HCT116 (cell line): ENCODE data around the gene SCAF4. TPM values are rescaled to one million over a fixed set of nuclear protein-coding genes. Genes with fewer than 3 reads are reported as not detected.

ENCODE experiments used
- ATAC-seq: fragments of 200-7000 bp; cut with Tn5 transposase; 2 replicates; pipeline ENCODE4 v1.9.1; 2020; ENCODE audit warnings: mild to moderate bottlenecking, moderate library complexity
- BruUV-seq: library from RNA; stranded (reverse); fragments of 400-500 nt; replicated peaks from 2 replicates; lab custom pipeline; 2021; lab: Mats Ljungman, UMichigan
- CTCF ChIA-PET: fragments of 300-600 bp; sonication (Branson Sonifier 250); formaldehyde crosslinking; loops from one replicate; lab custom pipeline; 2021; ENCODE audit warnings: antibody characterized with exemption; lab: Charles Lee
- POLR2A ChIA-PET: fragments of 300-600, 350-600 bp; sonication (Branson Sonifier 250); formaldehyde crosslinking; loops from one replicate; lab custom pipeline; 2021; ENCODE audit warnings: antibody characterized with exemption; lab: Charles Lee
- RAD21 ChIA-PET, 2 experiments: fragments of 300-600 bp; sonication (Branson Sonifier 250); formaldehyde crosslinking; loops; one replicate each; lab custom pipeline; 2023; ENCODE audit warnings: low total read pairs in 2 of 2; ENCODE audit not compliant: uncharacterized antibody in 2 of 2, unreplicated experiment in 2 of 2, low non-redundant PET in 1 of 2; lab: Charles Lee
- DNase-seq: peaks from one replicate; pipeline ENCODE4 v3.0.0-alpha.2; 2010; ENCODE audit warnings: low read depth, low spot score
- H2AFZ ChIP-seq: fragments of 200-600 bp; shearing (Covaris generic), sonication (generic); 2 replicates; pipeline ENCODE4 v1.6.1; 2017; ENCODE audit warnings: low read depth, mixed run types, mixed read lengths, antibody characterized with exemption, low read length; ENCODE audit not compliant: poor library complexity, severe bottlenecking
- H3K27ac ChIP-seq: 2 replicates; pipeline ENCODE4 v1.5.1; 2012; ENCODE audit warnings: low read depth, low read length
- H3K27me3 ChIP-seq: fragments of 200-600 bp; sonication (generic); 2 replicates; pipeline ENCODE4 v1.6.1; 2016; ENCODE audit warnings: mixed run types, low read length, mixed read lengths; ENCODE audit not compliant: insufficient read depth
- H3K36me3 ChIP-seq, 2 experiments: fragments of 200-500 bp in 1 of 2; fragments of 200-600 bp in 1 of 2; sonication (Bioruptor generic) in 1 of 2; sonication (generic) in 1 of 2; 2 replicates each; pipeline versions ENCODE4 v1.5.1 to v1.6.1; 2014 to 2016; ENCODE audit warnings: low read length in 2 of 2, inconsistent platforms in 1 of 2, mixed read lengths in 1 of 2, mixed run types in 1 of 2; ENCODE audit not compliant: insufficient read depth in 2 of 2, control insufficient read depth in 1 of 2
- H3K4me1 ChIP-seq, 2 experiments: fragments of 200-600 bp in 1 of 2; sonication (generic) in 1 of 2; 2 replicates each; pipeline versions ENCODE4 v1.5.1 to v1.6.1; 2012 to 2017; ENCODE audit warnings: low read length in 2 of 2, inconsistent platforms in 1 of 2, mild to moderate bottlenecking in 1 of 2, mixed read lengths in 1 of 2, mixed run types in 1 of 2, moderate library complexity in 1 of 2; ENCODE audit not compliant: insufficient read depth in 2 of 2, control insufficient read depth in 1 of 2
- H3K4me2 ChIP-seq: fragments of 200-600 bp; sonication (generic); 2 replicates; pipeline ENCODE4 v1.6.1; 2017; ENCODE audit warnings: mixed run types, low read length, mixed read lengths
- H3K4me3 ChIP-seq, 2 experiments: fragments of 200-600 bp in 1 of 2; sonication (generic) in 1 of 2; replicated peaks in 1 of 2; 2 replicates each; pipeline ENCODE4 v1.5.1; 2011 to 2016; ENCODE audit warnings: low read length in 2 of 2, control low read depth in 1 of 2, low read depth in 1 of 2, mild to moderate bottlenecking in 1 of 2, mixed read lengths in 1 of 2, mixed run types in 1 of 2
- H3K79me2 ChIP-seq: fragments of 200-600 bp; sonication (generic); 2 replicates; pipeline ENCODE4 v1.6.1; 2017; ENCODE audit warnings: mild to moderate bottlenecking, mixed run types, low read length, moderate library complexity, mixed read lengths; ENCODE audit not compliant: insufficient read depth
- H3K9ac ChIP-seq: fragments of 200-600 bp; sonication (generic); 2 replicates; pipeline ENCODE4 v1.6.1; 2016; ENCODE audit warnings: low read length, mixed read lengths
- H3K9me2 ChIP-seq: fragments of 200-600 bp; sonication (generic), shearing (Covaris generic); 2 replicates; pipeline ENCODE4 v1.6.1; 2017; ENCODE audit warnings: mixed run types, mild to moderate bottlenecking, moderate library complexity; ENCODE audit not compliant: insufficient read depth
- H3K9me3 ChIP-seq, 2 experiments: fragments of 200-500 bp in 1 of 2; fragments of 200-600 bp in 1 of 2; sonication (Bioruptor generic) in 1 of 2; sonication (generic) in 1 of 2; 2 replicates each; pipeline ENCODE4 v1.6.1; 2014 to 2017; ENCODE audit warnings: low read length in 2 of 2, mixed read lengths in 2 of 2, inconsistent platforms in 1 of 2, low read depth in 1 of 2, mild to moderate bottlenecking in 1 of 2, mixed run types in 1 of 2, moderate library complexity in 1 of 2; ENCODE audit not compliant: control insufficient read depth in 1 of 2, insufficient read depth in 1 of 2
- H4K20me1 ChIP-seq: fragments of 200-600 bp; sonication (generic), shearing (Covaris generic); 2 replicates; pipeline ENCODE4 v1.6.1; 2017; ENCODE audit warnings: mixed run types, mild to moderate bottlenecking, moderate library complexity; ENCODE audit not compliant: insufficient read depth
- ELF1 ChIP-seq: IDR thresholded peaks from 2 replicates; pipeline ENCODE4 v1.6.1; 2012; ENCODE audit warnings: low read depth, borderline replicate concordance
- EZH2phosphoT487 ChIP-seq: fragments of 200-600 bp; IDR thresholded peaks from 2 replicates; pipeline ENCODE4 v1.6.1; 2018; ENCODE audit warnings: antibody characterized with exemption, borderline replicate concordance
- FOSL1 ChIP-seq: IDR thresholded peaks from 2 replicates; pipeline ENCODE4 v1.6.1; 2012; ENCODE audit warnings: low read depth
- JUND ChIP-seq: IDR thresholded peaks from 2 replicates; pipeline ENCODE4 v1.6.1; 2012
- POLR2A ChIP-seq: IDR thresholded peaks from 2 replicates; pipeline ENCODE4 v1.7.0; 2011; ENCODE audit warnings: borderline replicate concordance; ENCODE audit not compliant: insufficient read depth, insufficient read length; ENCODE audit errors: extremely low read depth
- POLR2AphosphoS5 ChIP-seq: IDR thresholded peaks from 2 replicates; pipeline ENCODE4 v1.6.1; 2011; ENCODE audit warnings: mild to moderate bottlenecking, low read depth, low read length, moderate library complexity
- RAD21 ChIP-seq: IDR thresholded peaks from 2 replicates; pipeline ENCODE4 v1.6.1; 2012; ENCODE audit warnings: low read depth, mild to moderate bottlenecking
- SIN3A ChIP-seq: IDR thresholded peaks from 2 replicates; pipeline ENCODE4 v1.6.1; 2012; ENCODE audit warnings: low read depth
- YY1 ChIP-seq: IDR thresholded peaks from 2 replicates; pipeline ENCODE4 v1.6.1; 2011; ENCODE audit warnings: low read length, low read depth, moderate library complexity, mild to moderate bottlenecking; ENCODE audit not compliant: insufficient replicate concordance; ENCODE audit errors: extremely low read depth
- intact Hi-C: fragments of 100-400 bp; cut with micrococcal nuclease; formaldehyde crosslinking; loops from 2 replicates; pipeline ENCODE4 v1.10.0; 2022
- total RNA-seq: library from RNA; stranded (reverse); gene quantifications from one replicate; pipeline ENCODE4 v1.2.1, GENCODE V29; 2021; ENCODE audit not compliant: unreplicated experiment
- TF ChIP-seq, protein P1 (sequence below): IDR thresholded peaks from 2 replicates; pipeline ENCODE4 v1.6.1; 2012
- TF ChIP-seq, protein P2 (sequence below): IDR thresholded peaks from 2 replicates; pipeline ENCODE4 v1.6.1; 2011; ENCODE audit warnings: mild to moderate bottlenecking, low read length, moderate library complexity; ENCODE audit not compliant: insufficient replicate concordance; ENCODE audit errors: extremely low read depth
- TF ChIP-seq, protein P3 (sequence below): IDR thresholded peaks from 2 replicates; pipeline ENCODE4 v1.6.1; 2012; ENCODE audit warnings: low read depth
- TF ChIP-seq, protein P4 (sequence below): IDR thresholded peaks from 2 replicates; pipeline ENCODE4 v1.6.1; 2012

SCAF4 gene
- total RNA-seq, 1 experiment from 2014 or later: 31.1 TPM

DNA sequence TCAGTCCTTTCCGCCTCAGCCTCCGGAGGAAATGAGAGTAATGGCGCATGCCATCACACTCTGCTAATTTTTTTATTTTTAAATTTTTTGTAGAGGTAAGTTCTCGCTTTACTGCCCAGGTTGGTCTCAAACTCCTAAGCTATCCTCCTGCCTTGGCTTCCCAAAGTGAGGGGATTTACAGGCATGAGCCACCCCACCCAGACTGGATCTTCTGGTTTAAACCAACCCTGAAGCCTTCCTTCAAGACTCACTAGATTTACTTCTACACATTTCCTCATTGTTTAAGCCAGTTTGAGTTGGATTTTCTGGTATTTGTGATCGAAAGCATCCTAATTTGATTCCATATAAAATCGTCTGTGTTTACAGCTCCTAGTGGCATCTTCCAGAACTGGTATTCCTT lies 23.1 kb upstream of the SCAF4 start:
- Histone ChIP-seq H3K9me3 (no peaks in the 10 kb centered on the region), H3K36me3 (no peaks in the 10 kb centered on the region), H3K4me2 (no peak overlapping the region), H4K20me1 (no peaks in the 10 kb centered on the region), H3K4me3 (no peak overlapping the region), H2AFZ (no peak overlapping the region), H3K9ac (no peak overlapping the region), H3K27ac (no peak overlapping the region), H3K9me2 (no peaks in the 10 kb centered on the region), H3K79me2 (no peaks in the 10 kb centered on the region), H3K4me1 (peaks cover 3 to 9% of the 10 kb centered on the region in 2 experiments; a peak in 3 of 4 replicates), H3K27me3 (no peaks in the 10 kb centered on the region)
- TF ChIP-seq ELF1: no peak
- no peak for TF ChIP-seq POLR2A
- TF ChIP-seq POLR2AphosphoS5: no peak
- TF ChIP-seq, protein P1, sequence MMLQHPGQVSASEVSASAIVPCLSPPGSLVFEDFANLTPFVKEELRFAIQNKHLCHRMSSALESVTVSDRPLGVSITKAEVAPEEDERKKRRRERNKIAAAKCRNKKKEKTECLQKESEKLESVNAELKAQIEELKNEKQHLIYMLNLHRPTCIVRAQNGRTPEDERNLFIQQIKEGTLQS: no peak
- TF ChIP-seq RAD21: no peak
- no peak for TF ChIP-seq EZH2phosphoT487
- TF ChIP-seq, protein P2, sequence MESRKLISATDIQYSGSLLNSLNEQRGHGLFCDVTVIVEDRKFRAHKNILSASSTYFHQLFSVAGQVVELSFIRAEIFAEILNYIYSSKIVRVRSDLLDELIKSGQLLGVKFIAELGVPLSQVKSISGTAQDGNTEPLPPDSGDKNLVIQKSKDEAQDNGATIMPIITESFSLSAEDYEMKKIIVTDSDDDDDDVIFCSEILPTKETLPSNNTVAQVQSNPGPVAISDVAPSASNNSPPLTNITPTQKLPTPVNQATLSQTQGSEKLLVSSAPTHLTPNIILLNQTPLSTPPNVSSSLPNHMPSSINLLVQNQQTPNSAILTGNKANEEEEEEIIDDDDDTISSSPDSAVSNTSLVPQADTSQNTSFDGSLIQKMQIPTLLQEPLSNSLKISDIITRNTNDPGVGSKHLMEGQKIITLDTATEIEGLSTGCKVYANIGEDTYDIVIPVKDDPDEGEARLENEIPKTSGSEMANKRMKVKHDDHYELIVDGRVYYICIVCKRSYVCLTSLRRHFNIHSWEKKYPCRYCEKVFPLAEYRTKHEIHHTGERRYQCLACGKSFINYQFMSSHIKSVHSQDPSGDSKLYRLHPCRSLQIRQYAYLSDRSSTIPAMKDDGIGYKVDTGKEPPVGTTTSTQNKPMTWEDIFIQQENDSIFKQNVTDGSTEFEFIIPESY: no peak
- no peak for TF ChIP-seq YY1
- intact Hi-C loops: no loop called here
- RAD21 ChIA-PET: no interaction called here
- ATAC-seq: no peak
- no peak for DNase-seq
- CTCF ChIA-PET: interaction anchor here (0.9 kb wide), 1 partner anchor 31 kb away, joined by 3 read pairs; no protein-coding TSS in a partner anchor
- no TSS peak for BruUV-seq
- POLR2A ChIA-PET: no interaction called here

DNA sequence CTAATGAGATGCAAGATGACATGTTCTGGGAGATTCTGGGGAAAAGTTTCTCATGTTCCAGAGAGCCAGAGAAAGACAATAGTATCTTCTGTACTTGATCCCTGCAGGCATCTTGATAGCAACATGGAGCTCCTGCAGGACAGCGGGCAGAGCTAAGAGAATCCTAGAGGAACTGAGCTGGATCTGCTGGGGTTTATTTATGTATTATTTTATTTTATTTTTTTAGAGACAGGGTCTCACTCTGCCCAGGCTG lies 22.7 kb upstream of the SCAF4 start:
- ChIA-PET CTCF (interaction anchor here (0.9 kb wide), 1 partner anchor 31 kb away, joined by 3 read pairs; no protein-coding TSS in a partner anchor), RAD21 (no interaction called here)
- no peak for TF ChIP-seq JUND
- TF ChIP-seq, protein P2: no peak
- TF ChIP-seq, protein P3, sequence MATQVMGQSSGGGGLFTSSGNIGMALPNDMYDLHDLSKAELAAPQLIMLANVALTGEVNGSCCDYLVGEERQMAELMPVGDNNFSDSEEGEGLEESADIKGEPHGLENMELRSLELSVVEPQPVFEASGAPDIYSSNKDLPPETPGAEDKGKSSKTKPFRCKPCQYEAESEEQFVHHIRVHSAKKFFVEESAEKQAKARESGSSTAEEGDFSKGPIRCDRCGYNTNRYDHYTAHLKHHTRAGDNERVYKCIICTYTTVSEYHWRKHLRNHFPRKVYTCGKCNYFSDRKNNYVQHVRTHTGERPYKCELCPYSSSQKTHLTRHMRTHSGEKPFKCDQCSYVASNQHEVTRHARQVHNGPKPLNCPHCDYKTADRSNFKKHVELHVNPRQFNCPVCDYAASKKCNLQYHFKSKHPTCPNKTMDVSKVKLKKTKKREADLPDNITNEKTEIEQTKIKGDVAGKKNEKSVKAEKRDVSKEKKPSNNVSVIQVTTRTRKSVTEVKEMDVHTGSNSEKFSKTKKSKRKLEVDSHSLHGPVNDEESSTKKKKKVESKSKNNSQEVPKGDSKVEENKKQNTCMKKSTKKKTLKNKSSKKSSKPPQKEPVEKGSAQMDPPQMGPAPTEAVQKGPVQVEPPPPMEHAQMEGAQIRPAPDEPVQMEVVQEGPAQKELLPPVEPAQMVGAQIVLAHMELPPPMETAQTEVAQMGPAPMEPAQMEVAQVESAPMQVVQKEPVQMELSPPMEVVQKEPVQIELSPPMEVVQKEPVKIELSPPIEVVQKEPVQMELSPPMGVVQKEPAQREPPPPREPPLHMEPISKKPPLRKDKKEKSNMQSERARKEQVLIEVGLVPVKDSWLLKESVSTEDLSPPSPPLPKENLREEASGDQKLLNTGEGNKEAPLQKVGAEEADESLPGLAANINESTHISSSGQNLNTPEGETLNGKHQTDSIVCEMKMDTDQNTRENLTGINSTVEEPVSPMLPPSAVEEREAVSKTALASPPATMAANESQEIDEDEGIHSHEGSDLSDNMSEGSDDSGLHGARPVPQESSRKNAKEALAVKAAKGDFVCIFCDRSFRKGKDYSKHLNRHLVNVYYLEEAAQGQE: no peak
- TF ChIP-seq POLR2AphosphoS5: no peak
- TF ChIP-seq SIN3A: no peak
- no peak for TF ChIP-seq FOSL1
- TF ChIP-seq, protein P4, sequence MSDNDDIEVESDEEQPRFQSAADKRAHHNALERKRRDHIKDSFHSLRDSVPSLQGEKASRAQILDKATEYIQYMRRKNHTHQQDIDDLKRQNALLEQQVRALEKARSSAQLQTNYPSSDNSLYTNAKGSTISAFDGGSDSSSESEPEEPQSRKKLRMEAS: no peak

More for the DNA sequence above, 22.7 kb upstream of the SCAF4 start:
- POLR2A ChIA-PET: no interaction called here
- DNase-seq: no peak
- Histone ChIP-seq H3K36me3 (no peaks in the 10 kb centered on the region), H3K27ac (no peak overlapping the region), H3K9ac (no peak overlapping the region), H3K9me2 (no peaks in the 10 kb centered on the region), H2AFZ (no peak overlapping the region), H4K20me1 (no peaks in the 10 kb centered on the region), H3K4me3 (no peak overlapping the region), H3K4me2 (no peak overlapping the region), H3K27me3 (no peaks in the 10 kb centered on the region), H3K79me2 (no peaks in the 10 kb centered on the region), H3K9me3 (no peaks in the 10 kb centered on the region), H3K4me1 (peaks cover 3 to 9% of the 10 kb centered on the region in 2 experiments; a peak in 3 of 4 replicates)
- no peak for ATAC-seq
- intact Hi-C loops: no loop called here
- no TSS peak for BruUV-seq
